ENCODE data around the gene PHF3.

- TF ChIP-seq CTCF (IDR thresholded peaks at IDR 0.05): no peak
- TF ChIP-seq POLR2A (IDR thresholded peaks at IDR 0.05): no peak
- no peak for TF ChIP-seq EP300 (IDR thresholded peaks at IDR 0.05)
These were observed 114.8 kb downstream of the PHF3 start for GRCh38 chr6:63750400-63750799.
